GM18520 (cell line): ENCODE results near the gene SLC6A20.

Experiments used
- ATAC-seq: cut with Tn5 transposase; IDR thresholded peaks from one replicate; pipeline ENCODE4 v1.9.1; 2021; ENCODE audit not compliant: unreplicated experiment

The SLC6A20 gene

GRCh38 chr3:45730409-45731154 is 65.8 kb downstream of the SLC6A20 start:
- no peak for ATAC-seq

GRCh38 chr3:45729614-45730013 is 66.7 kb downstream of the SLC6A20 start:
- no peak for ATAC-seq

DNA sequence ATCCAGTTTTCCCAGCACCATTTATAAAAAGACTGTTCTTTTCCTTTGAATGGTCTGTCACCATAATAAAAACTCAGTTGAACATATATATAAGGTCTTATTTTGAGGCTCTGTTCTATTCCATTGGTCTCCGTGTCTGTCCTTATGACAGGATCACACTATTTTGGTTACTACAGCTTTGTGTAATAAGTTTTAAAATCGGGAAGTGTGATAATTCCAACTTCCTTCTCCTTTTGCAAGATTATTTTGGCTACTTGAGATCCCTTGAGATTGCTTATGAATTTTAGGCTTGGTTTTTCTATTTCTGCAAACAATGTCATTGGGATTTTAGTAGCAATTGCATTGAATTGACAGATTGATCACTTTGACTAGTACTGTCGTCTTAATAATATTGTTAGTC is 71.4 kb downstream of the SLC6A20 start:
- ATAC-seq, result no peak

GRCh38 chr3:45719655-45720487 is 76.5 kb downstream of the SLC6A20 start:
- no peak for ATAC-seq

GRCh38 chr3:45716790-45717336 is 79.5 kb downstream of the SLC6A20 start:
- no peak for ATAC-seq

GRCh38 chr3:45715945-45716344 is 80.4 kb downstream of the SLC6A20 start:
- ATAC-seq, result no peak

GRCh38 chr3:45712434-45713110 is 83.8 kb downstream of the SLC6A20 start:
- no peak for ATAC-seq

- no peak for ATAC-seq
Observed at GRCh38 chr3:45711931-45712330, 84.4 kb downstream of the SLC6A20 start.

GRCh38 chr3:45705839-45706808 is 90.2 kb downstream of the SLC6A20 start:
- no peak for ATAC-seq
